22Rv1 (cell line): ENCODE measurements around the gene AFF1.

Source experiments
- H3K27ac ChIP-seq: fragments of 450-650 bp; 2 replicates; pipeline ENCODE4 v1.5.1; 2017
- CTCF ChIP-seq: fragments of 450-650 bp; IDR thresholded peaks from 2 replicates; pipeline ENCODE4 v1.5.1; 2017; ENCODE audit warnings: mild to moderate bottlenecking
- ZFX ChIP-seq: fragments of 450-650 bp; IDR thresholded peaks from 2 replicates; pipeline ENCODE4 v1.6.1; 2017; ENCODE audit warnings: antibody characterized with exemption, borderline replicate concordance

The AFF1 gene

GRCh38 chr4:86946868-86947500 lies 12.2 kb downstream of the AFF1 start:
- TF ChIP-seq ZFX, result no peak
- no peak for TF ChIP-seq CTCF
- H3K27ac ChIP-seq, result no peak overlapping the region

GRCh38 chr4:86947501-86948120 lies 12.8 kb downstream of the AFF1 start:
- no peak overlapping the region for H3K27ac ChIP-seq
- TF ChIP-seq ZFX (no peak), CTCF (no peak)

- no peak overlapping the region for H3K27ac ChIP-seq
- TF ChIP-seq CTCF (no peak), ZFX (no peak)
These were observed 13.5 kb downstream of the AFF1 start for GRCh38 chr4:86948276-86948675.

DNA sequence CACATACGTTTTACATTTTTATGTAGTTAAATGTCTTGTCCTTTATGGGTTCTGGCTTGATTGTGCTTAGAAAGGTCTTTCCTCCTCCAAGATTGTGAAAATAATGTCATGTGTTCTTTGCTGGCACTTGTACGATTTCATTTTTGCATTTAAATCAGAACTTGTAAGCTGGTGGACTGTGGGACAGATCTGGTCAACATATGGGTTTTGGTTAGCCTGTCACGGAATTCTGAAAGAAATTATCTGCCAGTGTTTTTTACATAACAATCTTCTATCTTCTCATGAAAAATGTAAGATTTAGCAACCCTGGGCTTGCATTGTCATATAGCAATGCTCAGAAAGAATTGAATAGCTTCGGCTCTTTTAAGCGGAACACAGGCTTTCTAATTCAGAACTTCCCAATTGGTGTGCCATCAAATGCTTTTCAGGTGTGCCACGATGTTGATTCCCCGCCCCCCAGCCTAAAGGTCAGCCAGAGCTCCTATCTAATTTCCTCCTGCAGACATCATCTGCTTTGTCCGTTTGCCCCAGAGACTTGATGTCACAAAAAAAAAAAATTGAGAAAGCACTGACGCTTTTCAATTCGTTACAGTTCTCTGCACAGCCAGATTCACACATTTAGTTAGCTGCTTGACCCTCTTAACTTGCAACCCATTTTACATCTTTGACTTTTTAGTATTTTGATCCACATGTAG lies 16.2 kb downstream of the AFF1 start:
- no peak overlapping the region for H3K27ac ChIP-seq
- no peak for TF ChIP-seq CTCF
- no peak for TF ChIP-seq ZFX

- no peak overlapping the region for H3K27ac ChIP-seq
- no peak for TF ChIP-seq ZFX
- no peak for TF ChIP-seq CTCF
These were observed 21.2 kb downstream of the AFF1 start for GRCh38 chr4:86955888-86956451.

GRCh38 chr4:86957215-86957614 lies 22.4 kb downstream of the AFF1 start:
- TF ChIP-seq ZFX (no peak), CTCF (no peak)
- H3K27ac ChIP-seq, result no peak overlapping the region
